Ovary (tissue), 9 donors: ENCODE results near the gene BSN. TPM values are rescaled to one million over a fixed set of nuclear protein-coding genes. Genes with fewer than 3 reads are reported as not detected.

Experiments used
- DNase-seq, 5 donors: peaks; one replicate each; pipeline ENCODE4 v3.0.0-alpha.2; 2019 to 2020
- H3K27ac ChIP-seq, 2 donors: fragments of 200-600 bp; one replicate each; pipeline versions ENCODE4 v1.5.1 to v1.8.0; 2019 to 2022
- H3K27me3 ChIP-seq: fragments of 200-600 bp; one replicate; pipeline ENCODE4 v1.8.0; 2022
- H3K36me3 ChIP-seq: fragments of 200-600 bp; sonication (generic); one replicate; pipeline ENCODE4 v1.5.1; 2019
- H3K4me1 ChIP-seq: one replicate; pipeline ENCODE4 v1.8.1; 2013; ENCODE audit warnings: mild to moderate bottlenecking, moderate library complexity; ENCODE audit not compliant: insufficient read depth
- H3K4me3 ChIP-seq: fragments of 200-600 bp; sonication (generic); one replicate; pipeline ENCODE4 v1.5.1; 2017
- H3K9me3 ChIP-seq, 2 donors: fragments of 200-600 bp in 1 of 2; sonication (generic) in 1 of 2; one replicate each; pipeline versions ENCODE4 v1.5.1 to v1.8.1; 2013 to 2019; ENCODE audit warnings: mild to moderate bottlenecking in 1 of 2, moderate library complexity in 1 of 2
- EP300 ChIP-seq: sonication (generic); formaldehyde crosslinking; IDR thresholded peaks from one replicate; pipeline ENCODE4 v1.6.1; 2017; ENCODE audit warnings: antibody characterized with exemption
- POLR2A ChIP-seq: fragments of 450-650 bp; IDR thresholded peaks from one replicate; pipeline ENCODE4 v1.6.1; 2017; ENCODE audit warnings: antibody characterized with exemption, mild to moderate bottlenecking, moderate library complexity
- WGBS, 3 donors: extraction: QIAGEN DNeasy Blood & Tissue Kit in 1 of 3; methylation state at CpG; one replicate each; pipeline versions ENCODE4 v1.1.5 to v1.1.7; 2013 to 2017; 5-methylcytosine and 5-hydroxymethylcytosine counted together
- intact Hi-C, 4 donors: fragments of 100-400 bp; cut with DNase I; formaldehyde crosslinking; loops; one replicate each; pipeline versions ENCODE4 v1.11.0 to v1.15.1; 2022 to 2023
- polyA plus RNA-seq, 2 donors: library from polyadenylated mRNA; stranded (reverse); fragments of 200-250 nt in 1 of 2; fragments of 350-450 nt in 1 of 2; fragmentation: Illumina TruSeq in 1 of 2; extraction: RNeasy Lipid Tissue Mini Kit (QIAGEN cat#74804) in 1 of 2; gene quantifications; one replicate each; pipeline ENCODE4 v1.2.3, GENCODE V29; 2013 to 2014
- total RNA-seq, 7 donors: library from RNA; depleted of rRNA in 2 of 7; stranded (reverse); fragments of >200 nt in 2 of 7; fragmentation: NEBNext Ultra II Directional in 3 of 7; extraction: Animal tissue kit (Norgen Biotek cat#: 25700) in 3 of 7; gene quantifications; one replicate each; pipeline versions ENCODE4 v1.1.0 to v1.2.4, GENCODE V29; 2016 to 2023
- TF ChIP-seq, protein P1 (sequence below), 3 donors: fragments of 450-650 bp in 2 of 3; fragments of 200-600 bp in 1 of 3; IDR thresholded peaks; one replicate each; pipeline versions ENCODE4 v1.5.1 to v1.8.0; 2016 to 2022; ENCODE audit warnings: antibody characterized with exemption in 3 of 3, mild to moderate bottlenecking in 1 of 3
- donor health status: DM: no; HTN: no; CAD: no; lungs with moderate emphysema.
- donor health status: DM: no; HTN: no; CAD: no.
- donor health status: Bipolar disorder and iron deficiency.
- donor health status: DM: yes; HTN: yes; CAD: no.
- donor health status: DM: no; HTN: no; CAD: no.
- donor health status: DM: yes; HTN: yes; CAD: no.

BSN gene
- total and polyA plus RNA-seq, 9 donors, result 0.12 to 3.5 (median 0.77) TPM

DNA sequence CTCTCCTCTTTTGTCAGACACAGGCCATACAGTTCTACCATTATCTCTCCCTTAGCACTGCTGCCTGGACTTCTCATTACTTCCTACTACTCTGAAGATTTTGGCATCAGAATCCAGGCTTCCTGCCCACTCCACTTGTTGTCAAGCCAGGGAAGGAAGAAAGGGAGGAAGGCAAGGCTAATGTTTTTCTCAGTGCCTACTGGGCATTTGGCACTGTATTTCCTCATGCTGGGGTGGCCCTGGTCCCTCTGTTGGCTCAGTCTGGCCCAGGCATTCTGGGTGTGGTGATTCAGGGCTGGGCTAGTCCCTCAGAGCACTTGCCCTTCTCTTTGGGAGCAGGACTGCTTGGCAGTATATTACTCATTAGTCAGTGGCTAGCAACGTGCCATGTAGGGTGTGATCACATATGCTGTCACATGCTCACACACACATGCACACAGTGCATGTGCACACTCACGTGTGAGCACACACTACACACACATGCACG, 52.9 kb downstream of the BSN start:
- intact Hi-C loops, result no loop called here
- Histone ChIP-seq H3K27me3 (no peaks in the 10 kb centered on the region), H3K9me3 (no peaks in the 10 kb centered on the region), H3K4me3 (no peak overlapping the region), H3K27ac (no peak overlapping the region), H3K36me3 (no peaks in the 10 kb centered on the region), H3K4me1 (no peaks in the 10 kb centered on the region)
- DNase-seq, result no peak
- 64 to 75% (median 68%) methylated on average over 3 of the region's 3 CpGs for WGBS, 3 donors
- TF ChIP-seq, protein P1, sequence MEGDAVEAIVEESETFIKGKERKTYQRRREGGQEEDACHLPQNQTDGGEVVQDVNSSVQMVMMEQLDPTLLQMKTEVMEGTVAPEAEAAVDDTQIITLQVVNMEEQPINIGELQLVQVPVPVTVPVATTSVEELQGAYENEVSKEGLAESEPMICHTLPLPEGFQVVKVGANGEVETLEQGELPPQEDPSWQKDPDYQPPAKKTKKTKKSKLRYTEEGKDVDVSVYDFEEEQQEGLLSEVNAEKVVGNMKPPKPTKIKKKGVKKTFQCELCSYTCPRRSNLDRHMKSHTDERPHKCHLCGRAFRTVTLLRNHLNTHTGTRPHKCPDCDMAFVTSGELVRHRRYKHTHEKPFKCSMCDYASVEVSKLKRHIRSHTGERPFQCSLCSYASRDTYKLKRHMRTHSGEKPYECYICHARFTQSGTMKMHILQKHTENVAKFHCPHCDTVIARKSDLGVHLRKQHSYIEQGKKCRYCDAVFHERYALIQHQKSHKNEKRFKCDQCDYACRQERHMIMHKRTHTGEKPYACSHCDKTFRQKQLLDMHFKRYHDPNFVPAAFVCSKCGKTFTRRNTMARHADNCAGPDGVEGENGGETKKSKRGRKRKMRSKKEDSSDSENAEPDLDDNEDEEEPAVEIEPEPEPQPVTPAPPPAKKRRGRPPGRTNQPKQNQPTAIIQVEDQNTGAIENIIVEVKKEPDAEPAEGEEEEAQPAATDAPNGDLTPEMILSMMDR (IDR thresholded peaks at IDR 0.05), result no peak
- TF ChIP-seq EP300 (no peak), POLR2A (no peak)

DNA sequence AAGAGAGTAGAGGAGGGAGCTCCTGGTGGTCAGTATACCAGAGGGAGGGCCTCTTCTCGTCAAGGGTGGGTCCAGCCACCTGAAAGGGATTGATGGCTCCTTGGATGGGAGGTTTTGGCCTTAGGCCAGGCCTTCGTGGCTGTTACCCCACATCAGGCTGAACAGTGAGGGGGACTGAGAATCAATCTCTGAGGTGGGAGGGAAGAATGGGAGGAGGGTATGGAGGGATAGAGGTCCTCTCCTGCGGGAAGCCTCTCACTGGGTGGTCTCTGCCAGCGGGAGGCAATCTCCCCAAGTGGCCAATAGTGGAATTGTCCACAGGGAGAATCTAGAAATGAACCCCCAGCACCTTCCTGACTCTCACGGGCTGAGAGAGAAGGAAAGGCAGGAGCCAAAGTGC, 53.5 kb downstream of the BSN start:
- Histone ChIP-seq H3K9me3 (no peaks in the 10 kb centered on the region), H3K36me3 (no peaks in the 10 kb centered on the region), H3K27ac (no peak overlapping the region), H3K4me3 (no peak overlapping the region), H3K4me1 (no peaks in the 10 kb centered on the region), H3K27me3 (no peaks in the 10 kb centered on the region)
- TF ChIP-seq EP300 (no peak), POLR2A (no peak)
- TF ChIP-seq, protein P1 (IDR thresholded peaks at IDR 0.05), result no peak
- intact Hi-C loops, result no loop called here
- WGBS, 3 donors, result 16 to 25% (median 17%) methylated on average over 5 of the region's 5 CpGs
- no peak for DNase-seq

DNA sequence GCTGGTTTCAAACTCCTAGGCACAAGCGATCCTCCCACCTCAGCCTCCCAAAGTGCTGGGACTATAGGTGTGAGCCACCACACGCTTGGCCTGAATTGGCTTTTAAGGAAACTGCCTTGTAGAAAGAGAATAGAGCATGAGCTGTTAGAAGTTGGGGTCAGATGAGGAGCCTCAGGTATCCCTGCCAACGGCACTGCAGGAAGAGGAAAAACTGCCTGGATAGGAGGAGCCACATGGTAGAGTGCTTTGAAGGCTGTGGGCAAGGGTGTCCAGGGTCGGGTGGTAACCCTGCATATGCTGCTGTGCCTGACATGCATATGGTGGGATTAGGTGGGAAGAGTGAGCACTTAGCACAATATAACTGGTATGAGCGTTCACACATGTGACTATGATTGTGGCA, 55.0 kb downstream of the BSN start:
- 86 to 91% (median 88%) methylated on average over 5 of the region's 5 CpGs for WGBS, 3 donors
- Histone ChIP-seq H3K4me1 (no peaks in the 10 kb centered on the region), H3K27ac (no peak overlapping the region), H3K36me3 (no peaks in the 10 kb centered on the region), H3K4me3 (no peak overlapping the region), H3K27me3 (no peaks in the 10 kb centered on the region), H3K9me3 (no peaks in the 10 kb centered on the region)
- TF ChIP-seq EP300 (no peak), POLR2A (no peak)
- TF ChIP-seq, protein P1 (IDR thresholded peaks at IDR 0.05), result no peak
- no peak for DNase-seq
- intact Hi-C loops, result no loop called here

DNA sequence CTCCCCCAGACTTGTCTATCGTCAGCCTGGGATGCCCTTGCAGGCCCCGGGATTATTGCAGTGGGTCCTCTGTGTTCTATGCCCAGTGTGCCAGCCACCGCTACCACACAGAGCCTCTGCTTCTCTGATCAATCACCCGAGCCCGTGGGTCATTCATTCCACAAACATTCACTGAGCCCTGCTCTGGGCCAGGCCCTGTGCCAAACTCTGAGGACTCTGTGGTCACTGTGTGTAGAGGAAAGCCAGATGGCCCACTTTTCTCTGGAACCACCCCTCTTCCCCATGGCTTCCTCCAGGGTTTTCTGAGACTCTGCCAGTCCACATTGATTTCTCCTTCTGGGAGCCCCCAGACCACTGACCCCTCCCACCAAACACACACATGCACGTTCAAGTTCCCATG, 55.5 kb downstream of the BSN start:
- Histone ChIP-seq H3K4me1 (no peaks in the 10 kb centered on the region), H3K36me3 (no peaks in the 10 kb centered on the region), H3K4me3 (no peak overlapping the region), H3K27me3 (no peaks in the 10 kb centered on the region), H3K27ac (no peak overlapping the region), H3K9me3 (no peaks in the 10 kb centered on the region)
- 76 to 80% (median 79%) methylated on average over 6 of the region's 6 CpGs for WGBS, 3 donors
- TF ChIP-seq, protein P1 (IDR thresholded peaks at IDR 0.05), result no peak
- intact Hi-C loops, result no loop called here
- no peak for DNase-seq
